Stimulated activated CD4-positive, alpha-beta T cell treated with anti-CD3 and anti-CD28 coated beads, Interleukin-4, amount 100 ng/mL, for 48 hours (primary cell): ENCODE data around the gene LIPK.
"Not testable (repeated sequence)": the region's sequence is repeated elsewhere in the genome, so short reads cannot be mapped to it uniquely, and the experiment has no call there.

Experiments
- DNase-seq, 2 donors: peaks; one replicate each; pipeline ENCODE4 v3.0.0-alpha.2; 2020; ENCODE audit warnings: low read depth in 2 of 2

The LIPK gene, protein sequence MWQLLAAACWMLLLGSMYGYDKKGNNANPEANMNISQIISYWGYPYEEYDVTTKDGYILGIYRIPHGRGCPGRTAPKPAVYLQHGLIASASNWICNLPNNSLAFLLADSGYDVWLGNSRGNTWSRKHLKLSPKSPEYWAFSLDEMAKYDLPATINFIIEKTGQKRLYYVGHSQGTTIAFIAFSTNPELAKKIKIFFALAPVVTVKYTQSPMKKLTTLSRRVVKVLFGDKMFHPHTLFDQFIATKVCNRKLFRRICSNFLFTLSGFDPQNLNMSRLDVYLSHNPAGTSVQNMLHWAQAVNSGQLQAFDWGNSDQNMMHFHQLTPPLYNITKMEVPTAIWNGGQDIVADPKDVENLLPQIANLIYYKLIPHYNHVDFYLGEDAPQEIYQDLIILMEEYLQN

DNA sequence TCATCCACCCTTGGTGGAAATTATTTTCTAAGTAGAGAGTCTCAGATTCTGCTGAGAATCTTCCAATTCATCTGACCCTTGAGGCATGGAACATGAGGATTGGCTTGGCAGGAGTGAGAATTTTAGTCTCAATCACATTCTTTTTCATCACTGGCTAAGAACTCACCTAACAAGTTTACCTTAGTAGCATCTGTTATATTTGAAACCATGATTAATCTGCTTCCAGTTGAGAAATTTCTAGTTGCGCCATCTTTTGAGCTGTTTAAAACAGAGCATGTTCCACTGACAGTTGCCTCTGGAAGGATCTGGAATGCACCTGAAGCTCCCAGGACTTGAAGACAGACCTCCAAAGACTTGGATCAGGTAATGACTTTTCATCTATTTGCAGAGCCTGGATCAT is at the start of gene LIPK:
Gene LIPK, plus strand, starts transcription at position 292 of the 400 bp plus-strand sequence. CDS start 18,295 bp downstream, outside the sequence.
- DNase-seq = no peak

DNA sequence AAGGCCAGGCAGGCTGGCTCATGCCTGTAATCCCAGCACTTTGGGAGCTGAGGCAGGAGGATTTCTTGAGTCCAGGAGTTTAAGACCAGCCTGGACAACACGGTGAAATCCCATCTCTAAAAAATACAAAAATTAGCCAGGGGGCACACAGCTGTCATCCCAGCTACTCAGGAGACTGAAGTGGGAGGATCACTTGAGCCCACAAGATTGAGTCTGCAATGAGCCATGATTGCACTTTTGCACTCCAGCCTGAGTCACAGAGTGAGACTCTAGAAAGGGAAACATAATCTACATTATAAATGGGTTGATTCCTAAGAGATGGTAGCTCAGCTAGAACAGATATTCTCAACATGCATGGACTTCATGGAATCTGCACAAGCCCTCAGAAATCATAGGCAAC is 48.1 kb upstream of the LIPK start:
- no peak for DNase-seq

DNA sequence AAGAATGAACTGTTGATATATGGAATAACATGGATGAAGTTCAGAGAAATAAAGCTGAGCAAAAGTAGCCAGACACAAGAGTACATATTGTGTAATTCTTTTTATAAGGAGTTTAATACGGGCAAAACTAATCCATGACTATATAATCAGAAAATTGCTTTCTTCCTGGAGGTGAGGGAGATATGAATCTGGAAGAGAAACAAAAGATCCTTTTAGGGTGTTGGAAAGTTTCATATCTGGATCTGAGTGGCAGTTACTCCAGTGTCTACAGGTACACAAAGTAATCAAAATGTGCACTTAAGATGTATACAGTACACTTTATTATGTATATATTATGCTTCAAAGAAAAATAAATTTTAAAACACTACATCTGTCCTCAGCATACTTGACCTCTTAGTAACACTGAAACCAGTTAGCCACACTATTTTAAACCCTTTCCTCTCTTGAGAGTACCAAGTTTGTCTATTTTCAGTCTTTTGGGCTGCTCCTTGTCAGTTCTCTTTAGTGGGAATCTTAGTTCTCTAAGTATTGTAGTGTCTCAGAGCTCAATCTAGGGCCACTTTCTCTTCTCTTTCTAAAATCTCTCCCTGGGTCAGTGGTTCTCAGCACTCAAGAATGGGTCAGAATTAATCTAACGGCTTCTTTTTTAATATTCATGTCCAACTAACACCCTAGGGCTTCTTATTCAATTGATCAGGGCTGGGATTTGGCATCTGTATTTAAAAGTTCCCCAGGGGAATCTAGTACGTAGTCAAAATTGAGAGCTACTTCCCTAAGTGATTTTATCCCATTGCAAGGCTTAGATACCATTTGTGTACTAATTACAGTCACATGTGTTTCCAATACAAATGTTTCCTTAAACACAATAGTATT is 46.1 kb upstream of the LIPK start:
- no peak for DNase-seq

DNA sequence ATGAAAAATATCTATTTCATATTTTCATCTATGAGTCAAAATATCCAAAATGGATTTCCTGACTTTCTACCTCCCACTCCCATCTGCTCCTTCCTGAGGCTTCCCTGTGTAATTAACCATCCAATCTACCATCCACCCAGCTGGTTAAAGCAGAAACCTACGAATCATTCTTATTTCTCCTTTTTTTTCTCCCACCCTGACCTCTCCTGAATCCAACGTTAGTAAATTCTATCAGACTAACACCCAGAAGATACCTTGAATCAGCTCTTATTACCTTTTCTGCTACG is 45.5 kb upstream of the LIPK start:
- DNase-seq = no peak

DNA sequence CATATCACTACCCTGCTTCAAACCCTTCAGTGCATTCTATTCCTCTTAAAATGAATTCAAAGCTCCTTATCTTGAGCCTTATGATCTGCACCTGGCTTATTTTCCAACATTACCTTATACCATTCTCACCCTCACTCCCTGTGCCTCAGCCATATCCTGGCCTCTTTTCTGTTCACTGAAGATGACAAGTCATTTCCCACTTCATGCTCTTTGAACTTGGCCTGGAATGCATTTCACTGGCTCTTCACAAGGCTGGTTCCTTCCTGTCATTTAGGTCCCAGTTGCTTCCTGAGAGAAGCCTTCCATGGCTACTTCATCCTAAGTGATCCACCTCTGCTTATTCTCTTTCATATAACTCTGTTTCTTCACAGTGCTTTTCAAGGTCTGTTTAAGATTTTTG is 45.0 kb upstream of the LIPK start:
- no peak for DNase-seq

DNA sequence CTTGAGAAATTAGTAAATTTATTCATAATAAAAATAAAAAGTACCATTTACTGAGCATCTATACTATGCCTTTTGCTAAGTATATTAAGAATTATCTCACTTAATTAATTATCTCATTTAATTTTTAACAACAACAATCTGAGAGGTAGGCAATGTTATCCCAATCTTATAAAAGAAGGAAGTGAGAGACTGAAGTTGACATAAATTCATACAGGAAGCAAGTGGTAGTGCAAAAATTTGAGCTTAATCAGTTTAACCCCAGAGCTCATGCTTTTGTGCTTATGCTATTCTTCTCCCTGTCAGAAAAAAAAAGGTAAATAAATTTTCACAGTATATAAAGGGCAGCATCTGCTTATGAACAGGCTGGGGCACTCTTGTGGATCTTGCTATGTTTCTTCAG is 44.5 kb upstream of the LIPK start:
- no peak for DNase-seq

DNA sequence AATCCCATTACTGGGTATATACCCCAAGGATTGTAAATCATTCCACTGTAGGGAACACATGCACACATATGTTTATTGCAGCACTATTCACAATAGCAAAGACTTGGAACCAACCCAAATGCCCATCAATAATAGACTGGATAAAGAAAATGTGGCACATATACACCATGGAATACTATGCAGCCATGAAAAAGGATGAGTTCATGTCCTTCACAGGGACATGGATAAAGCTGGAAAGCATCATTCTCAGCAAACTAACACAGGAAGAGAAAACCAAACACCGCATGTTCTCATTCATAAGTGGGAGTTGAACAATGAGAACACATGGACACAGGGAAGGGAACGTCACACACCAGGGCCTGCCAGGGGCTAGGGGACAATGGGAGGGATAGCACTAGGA is 42.9 kb upstream of the LIPK start:
- DNase-seq = not testable (repeated sequence)

DNA sequence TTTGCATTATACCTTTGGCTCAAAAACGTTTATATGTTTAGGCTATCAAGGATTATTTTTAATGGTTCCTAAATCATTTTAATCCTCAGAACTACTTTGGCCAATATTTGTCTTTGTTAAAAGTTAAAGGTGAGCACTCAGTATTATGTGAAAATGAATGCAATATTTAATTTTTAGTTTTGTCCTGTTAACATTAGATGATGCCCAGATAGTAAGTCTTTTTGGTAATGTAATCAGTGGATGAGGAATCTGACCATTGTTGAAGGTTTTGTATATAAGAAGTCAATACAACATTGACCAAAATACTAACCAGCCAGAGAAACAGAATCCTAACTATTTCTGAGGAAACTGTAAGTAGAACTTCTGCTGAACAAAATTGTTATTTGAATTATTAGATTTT is 41.9 kb upstream of the LIPK start, which contains the start of gene LIPF:
Gene LIPF, plus strand, starts transcription at position 301 of the 400 bp plus-strand sequence. CDS start 2,856 bp downstream, outside the sequence.
- no peak for DNase-seq

DNA sequence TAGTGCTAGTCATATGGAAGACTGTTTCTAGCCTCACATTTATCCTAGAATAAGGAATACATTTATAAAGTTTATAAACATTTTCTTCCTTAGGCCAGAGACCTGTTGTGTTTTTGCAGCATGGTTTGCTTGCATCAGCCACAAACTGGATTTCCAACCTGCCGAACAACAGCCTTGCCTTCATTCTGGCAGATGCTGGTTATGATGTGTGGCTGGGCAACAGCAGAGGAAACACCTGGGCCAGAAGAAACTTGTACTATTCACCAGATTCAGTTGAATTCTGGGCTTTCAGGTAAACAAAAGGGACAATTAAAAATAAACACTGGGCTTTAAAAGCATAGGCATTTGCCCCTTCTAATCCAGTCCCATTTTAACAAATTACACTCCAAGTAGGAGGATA is 37.6 kb upstream of the LIPK start:
- no peak for DNase-seq

DNA sequence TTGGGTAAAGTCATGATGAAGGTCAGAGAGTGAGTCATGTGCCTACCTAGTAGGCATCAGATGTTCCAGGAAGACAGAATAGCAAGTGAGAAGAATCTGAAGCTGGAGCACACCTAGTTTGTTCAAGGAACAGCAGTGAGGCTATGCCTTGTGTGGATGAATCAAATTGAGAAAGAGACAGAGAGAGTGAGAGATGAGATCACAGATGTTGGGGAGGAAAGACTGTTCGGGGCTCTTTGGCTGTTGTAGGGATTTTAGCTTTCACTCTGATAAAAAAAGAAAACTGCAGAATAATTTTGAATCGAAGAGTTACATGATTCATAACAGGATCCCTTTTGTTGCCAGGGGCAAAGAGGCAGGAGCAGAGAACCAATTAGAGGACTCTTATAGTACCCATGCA is 35.6 kb upstream of the LIPK start:
- peak in 1 of 2 donors; percentile 6 for DNase-seq

DNA sequence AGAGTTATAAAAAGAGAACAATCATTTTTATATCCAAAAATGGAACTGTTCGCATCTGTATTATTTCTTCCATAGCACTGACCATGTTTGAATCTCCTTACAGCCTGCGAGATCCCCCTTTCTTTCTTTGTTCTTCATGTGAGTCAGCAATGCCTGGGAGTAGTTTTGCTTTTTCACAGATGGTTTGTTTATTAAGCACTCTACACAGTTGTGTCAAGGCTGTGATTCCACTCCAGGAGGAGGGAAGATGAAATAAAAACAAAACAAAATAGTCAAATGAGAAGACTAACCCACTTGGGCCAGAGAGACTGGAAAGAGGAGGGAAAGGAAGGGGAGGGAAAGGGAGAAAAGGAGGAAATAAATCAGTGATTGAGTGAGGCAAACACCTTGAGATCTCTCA is 34.0 kb upstream of the LIPK start:
- no peak for DNase-seq

DNA sequence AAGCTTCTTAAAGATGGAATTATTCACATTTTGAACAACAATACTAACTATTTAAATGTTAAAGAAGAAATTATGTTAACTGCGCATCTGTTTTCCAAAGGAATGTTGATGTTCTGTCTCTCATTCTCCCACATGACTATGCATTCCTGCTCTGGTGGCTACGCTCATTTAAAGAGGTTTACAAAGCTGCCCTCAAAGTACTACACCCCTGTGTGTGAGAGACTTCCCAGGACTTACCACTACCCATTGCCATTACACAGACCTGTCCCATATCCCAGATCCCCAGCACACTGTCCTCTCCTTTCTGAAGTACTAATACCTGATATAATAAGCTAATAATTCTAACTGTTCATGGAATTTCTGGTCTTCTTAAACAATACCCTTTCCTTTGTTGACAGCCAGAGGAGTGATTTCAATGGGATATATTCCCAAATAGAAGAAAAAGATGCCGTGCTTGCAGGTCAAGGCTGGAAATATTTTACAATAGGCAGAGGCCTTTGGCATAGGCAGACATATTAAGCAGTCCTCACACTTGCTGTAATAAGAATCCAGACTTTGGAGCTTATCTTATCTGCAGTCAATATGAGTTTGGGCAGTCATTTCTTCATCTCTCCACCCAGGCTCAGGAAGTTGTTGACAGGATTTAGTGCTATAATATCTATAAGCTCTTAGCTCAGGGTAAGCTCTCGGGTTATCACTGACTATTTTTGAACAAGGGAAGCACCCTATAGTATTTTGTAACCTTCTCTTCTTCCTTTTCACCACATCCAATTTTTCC is 29.6 kb upstream of the LIPK start:
- DNase-seq = no peak

DNA sequence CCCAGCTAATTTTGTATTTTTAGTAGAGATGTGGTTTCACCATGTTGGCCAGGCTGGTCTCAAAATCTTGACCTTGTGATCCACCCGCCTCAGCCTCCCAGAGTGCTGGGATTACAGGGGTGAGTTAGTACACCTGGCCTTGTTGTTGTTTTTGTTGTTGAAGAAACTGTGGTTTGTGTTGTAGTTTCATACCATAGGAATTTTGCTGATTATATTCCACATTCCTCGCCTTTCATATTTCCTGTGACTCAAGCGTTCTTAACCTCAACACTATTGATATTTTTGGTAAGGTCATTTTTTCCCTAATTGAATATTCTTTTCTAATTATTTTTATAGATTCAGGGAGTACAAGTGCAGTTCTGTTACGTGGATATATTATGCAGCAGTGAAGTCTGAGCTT is 25.1 kb upstream of the LIPK start:
- no peak for DNase-seq

DNA sequence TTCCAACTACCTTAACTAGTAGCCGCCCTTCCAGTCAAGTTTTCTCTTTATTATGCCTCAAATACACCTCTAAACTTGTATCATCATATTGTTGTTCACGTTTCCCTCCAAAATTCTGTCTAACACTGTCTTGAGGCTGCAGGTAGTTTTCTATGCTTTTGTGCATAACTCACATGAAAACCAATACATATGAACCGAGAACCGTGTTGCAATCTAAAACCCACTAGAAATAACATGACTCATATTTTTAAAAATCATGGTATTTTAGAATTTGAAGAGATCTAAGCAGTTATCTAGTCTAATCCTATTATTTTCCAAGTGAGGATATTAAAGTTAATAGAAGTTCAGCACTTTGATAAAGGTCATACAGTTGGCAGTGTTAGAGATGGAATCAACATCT is 23.6 kb upstream of the LIPK start:
- no peak for DNase-seq

DNA sequence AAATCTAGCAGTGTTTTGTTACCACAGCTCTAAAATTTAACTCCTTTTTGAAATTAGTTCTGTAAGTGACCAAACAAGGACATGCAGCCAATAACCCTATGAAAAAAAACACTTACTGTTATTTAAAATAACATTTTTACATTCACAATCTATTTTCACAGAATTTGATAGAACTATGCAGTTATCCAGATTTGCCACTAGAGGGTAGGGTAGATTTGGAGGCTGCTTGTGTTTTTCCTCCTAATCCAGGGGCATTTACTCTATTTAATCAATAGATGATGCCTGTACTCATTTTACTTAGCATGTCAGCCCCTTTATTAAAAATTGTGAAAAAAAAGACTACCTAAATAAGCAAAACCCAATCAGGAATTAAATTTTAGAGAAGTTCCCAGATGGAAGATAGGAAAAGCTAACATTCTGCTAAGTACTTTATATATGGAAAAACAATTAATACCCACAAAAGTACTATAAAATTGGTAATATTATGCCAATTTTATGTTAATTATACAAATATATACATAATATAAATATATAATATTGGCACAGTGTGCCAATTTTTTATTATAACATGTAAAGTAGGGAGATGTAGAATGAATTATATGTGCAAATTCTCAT is 18.1 kb upstream of the LIPK start:
- no peak for DNase-seq

DNA sequence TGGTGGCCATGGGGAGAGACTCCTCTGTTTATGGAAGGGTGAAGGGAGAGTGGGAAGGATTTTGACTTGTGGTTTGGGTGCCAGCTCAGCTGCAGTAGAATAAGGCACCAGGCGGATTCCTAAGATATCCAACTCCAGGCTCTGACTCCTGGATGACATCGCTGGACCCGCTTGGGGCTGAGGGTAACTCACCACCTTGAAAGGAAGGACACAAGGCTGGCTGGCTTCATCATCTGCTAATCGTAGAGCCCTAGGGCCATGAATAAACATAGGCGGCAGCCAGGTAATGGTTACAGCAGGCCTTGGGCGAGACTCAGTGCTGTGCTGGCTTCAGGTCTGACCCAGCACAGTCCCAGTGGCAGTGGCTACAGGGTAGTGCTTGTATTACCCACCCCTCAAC is 16.7 kb upstream of the LIPK start:
- DNase-seq = no peak

DNA sequence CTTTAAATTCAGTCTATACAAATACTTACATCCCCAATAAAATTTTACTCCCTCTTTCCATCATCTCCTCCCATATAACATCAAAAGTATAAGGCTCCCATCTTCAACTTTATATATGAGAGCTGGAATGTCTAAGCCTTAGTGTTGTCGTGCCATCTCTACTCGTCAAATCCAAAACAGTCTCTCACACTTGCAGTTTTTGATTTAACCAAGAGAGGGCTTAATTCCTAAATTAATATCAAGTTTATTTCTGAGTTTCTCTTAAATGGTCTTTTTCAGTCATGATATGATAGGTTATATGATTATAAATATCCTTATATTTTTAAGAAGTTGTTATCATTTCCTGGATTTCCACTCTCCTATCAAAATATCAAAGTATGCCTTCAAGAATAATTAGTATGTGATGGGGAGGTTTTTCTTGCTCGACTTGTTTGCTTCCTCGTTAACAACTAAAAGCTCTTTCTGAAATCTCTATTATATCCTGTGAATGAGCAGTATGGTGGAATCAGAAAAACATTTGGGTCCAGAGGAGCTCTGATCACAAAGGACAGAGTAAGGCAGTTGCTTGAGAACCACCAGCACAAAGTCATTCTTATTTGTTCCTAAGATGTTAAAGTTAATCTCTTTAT is 12.5 kb upstream of the LIPK start:
- DNase-seq = no peak

DNA sequence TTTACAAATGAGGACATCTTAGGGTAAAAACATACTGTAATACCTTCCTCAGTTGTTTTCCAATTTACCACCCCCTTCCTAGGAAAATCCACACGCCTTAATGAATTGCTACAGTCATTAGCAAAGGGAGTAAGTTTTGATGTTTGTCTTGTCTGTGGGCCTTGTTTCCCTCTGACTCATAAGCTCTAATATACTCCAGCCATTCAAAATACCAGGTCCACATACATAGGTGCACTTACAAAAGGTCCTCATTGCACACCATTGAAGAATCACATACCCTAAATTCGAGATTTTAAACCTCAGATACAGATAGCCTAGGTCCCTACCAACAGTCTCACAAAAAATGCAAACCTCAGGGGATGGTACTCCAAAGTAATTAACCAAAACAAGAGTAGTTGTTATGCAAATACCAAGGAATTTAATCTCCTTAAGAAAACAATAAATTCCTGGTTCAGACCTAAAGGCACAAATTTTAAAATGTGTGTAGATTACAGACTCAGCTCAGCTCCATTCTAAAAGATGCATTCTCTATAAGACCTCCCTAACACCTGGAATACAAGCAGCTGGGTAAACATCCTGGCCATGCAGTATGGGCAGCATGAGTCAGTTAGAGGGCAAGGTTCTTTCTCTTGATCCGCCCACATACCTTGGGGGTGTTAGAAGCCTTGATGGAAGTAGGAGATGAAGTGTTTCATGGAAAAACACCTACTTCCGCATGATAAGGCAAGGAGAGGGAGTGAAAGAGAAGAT is 3.0 kb upstream of the LIPK start:
- no peak for DNase-seq

DNA sequence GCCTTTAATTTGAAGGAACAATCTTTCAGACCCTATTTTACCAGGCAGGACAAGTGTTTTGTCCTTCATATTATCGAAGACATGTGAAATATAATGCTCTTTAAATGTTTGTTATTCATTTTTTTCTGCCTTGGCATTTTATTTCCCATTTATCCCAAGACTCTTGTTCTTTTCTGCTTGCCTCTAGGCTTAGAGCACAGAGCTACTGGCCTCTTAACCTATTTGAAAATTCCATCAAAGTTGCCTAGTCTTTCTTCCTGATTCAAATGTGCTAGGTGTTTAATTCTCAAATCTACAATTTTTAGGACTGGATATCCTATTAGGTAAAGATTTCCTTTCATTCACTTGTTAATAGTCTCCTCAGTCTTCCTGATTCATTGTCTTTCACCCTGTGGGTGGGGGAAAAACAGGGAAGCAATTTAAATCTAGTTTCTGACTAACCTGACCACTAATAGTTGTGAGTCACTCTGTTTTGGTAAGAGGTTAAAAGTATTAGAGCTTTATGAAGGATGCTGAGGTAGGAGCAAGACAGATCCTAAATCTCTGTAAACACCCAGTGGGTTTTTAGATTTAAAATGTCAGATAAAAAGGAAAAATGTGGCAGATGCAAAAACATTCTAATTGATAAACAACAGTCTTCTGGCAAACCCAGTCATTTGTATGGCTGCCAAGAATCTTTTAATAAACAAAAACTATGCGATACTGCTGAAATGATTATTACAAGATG is 1.5 kb downstream of the LIPK start:
- DNase-seq = peak in 1 of 2 donors; percentile 13

DNA sequence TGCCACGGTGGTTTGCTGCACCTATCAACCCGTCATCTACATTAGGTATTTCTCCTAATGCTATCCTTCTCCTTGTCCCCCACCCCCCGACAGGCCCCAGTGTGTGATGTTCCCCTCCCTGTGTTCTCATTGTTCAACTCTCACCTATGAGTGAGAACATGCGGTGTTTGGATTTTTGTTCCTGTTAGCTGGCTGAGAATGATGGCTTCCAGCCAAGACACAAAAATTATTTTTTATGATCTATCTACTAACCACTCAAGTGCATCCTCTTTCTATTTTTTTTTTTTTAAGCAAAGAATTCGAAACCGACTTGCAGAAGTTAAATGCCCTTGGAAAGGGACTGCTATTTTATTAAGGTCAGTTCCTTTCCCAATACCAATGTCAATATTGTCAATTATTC is 3.3 kb downstream of the LIPK start:
- not testable (repeated sequence) for DNase-seq
